HEK293T (cell line): Measurements from ENCODE around the gene POM121L2.
A peak's percentile ranks its signal among the peaks of the same experiment; 100 is the strongest.

Experiments
- CTCF ChIA-PET: fragments of 350-600 bp; formaldehyde crosslinking; extraction: SDS; loops from one replicate; lab custom pipeline; 2021; ENCODE audit warnings: antibody characterized with exemption, inconsistent platforms; lab: Yijun Ruan, JAX
- POLR2A ChIA-PET: fragments of 350-600 bp; formaldehyde crosslinking; extraction: SDS; loops from one replicate; lab custom pipeline; 2020; ENCODE audit warnings: antibody characterized with exemption, inconsistent platforms; lab: Yijun Ruan, JAX
- DNase-seq: peaks from one replicate; pipeline ENCODE4 v3.0.0; 2012; ENCODE audit warnings: mixed read lengths; ENCODE audit errors: extremely low spot score
- ARNT ChIP-seq: fragments of 450-650 bp; IDR thresholded peaks from 2 replicates; pipeline ENCODE4 v1.6.1; 2017; ENCODE audit warnings: mild to moderate bottlenecking
- BHLHE40 ChIP-seq: fragments of 450-650 bp; IDR thresholded peaks from 2 replicates; pipeline ENCODE4 v1.6.1; 2016; ENCODE audit warnings: mild to moderate bottlenecking, moderate library complexity, borderline replicate concordance
- CTBP1 ChIP-seq: fragments of 450-650 bp; IDR thresholded peaks from 2 replicates; pipeline ENCODE4 v1.6.1; 2016; ENCODE audit warnings: borderline replicate concordance
- ELF4 ChIP-seq: fragments of 450-650 bp; IDR thresholded peaks from 2 replicates; pipeline ENCODE4 v1.6.1; 2017; ENCODE audit warnings: antibody characterized with exemption
- FOXA1 ChIP-seq: fragments of 450-650 bp; IDR thresholded peaks from 2 replicates; pipeline ENCODE4 v1.6.1; 2016; ENCODE audit warnings: mild to moderate bottlenecking
- FOXK2 ChIP-seq: fragments of 450-650 bp; IDR thresholded peaks from 2 replicates; pipeline ENCODE4 v1.6.1; 2016; ENCODE audit warnings: mild to moderate bottlenecking
- FOXM1 ChIP-seq: fragments of 450-650 bp; IDR thresholded peaks from 2 replicates; pipeline ENCODE4 v1.6.1; 2017; ENCODE audit warnings: mild to moderate bottlenecking, borderline replicate concordance
- HDGF ChIP-seq: fragments of 450-650 bp; IDR thresholded peaks from 2 replicates; pipeline ENCODE4 v1.6.1; 2017; ENCODE audit warnings: antibody characterized with exemption, borderline replicate concordance
- L3MBTL2 ChIP-seq: fragments of 450-650 bp; conservative IDR thresholded peaks from 2 replicates; pipeline ENCODE4 v1.6.1; 2016; ENCODE audit warnings: mild to moderate bottlenecking
- LEF1 ChIP-seq: fragments of 450-650 bp; IDR thresholded peaks from 2 replicates; pipeline ENCODE4 v1.6.1; 2017; ENCODE audit warnings: mild to moderate bottlenecking, borderline replicate concordance
- NFRKB ChIP-seq: fragments of 450-650 bp; IDR thresholded peaks from 2 replicates; pipeline ENCODE4 v1.6.1; 2016; ENCODE audit warnings: mild to moderate bottlenecking, moderate library complexity
- PKNOX1 ChIP-seq: fragments of 450-650 bp; IDR thresholded peaks from 2 replicates; pipeline ENCODE4 v1.6.1; 2016
- SP1 ChIP-seq: fragments of 450-650 bp; IDR thresholded peaks from 2 replicates; pipeline ENCODE4 v1.6.1; 2017
- SUZ12 ChIP-seq: fragments of 450-650 bp; IDR thresholded peaks from 2 replicates; pipeline ENCODE4 v1.6.1; 2016; ENCODE audit warnings: mild to moderate bottlenecking
- TARDBP ChIP-seq: fragments of 450-650 bp; IDR thresholded peaks from 2 replicates; pipeline ENCODE4 v1.6.1; 2016
- ZNF384 ChIP-seq: fragments of 450-650 bp; IDR thresholded peaks from 2 replicates; pipeline ENCODE4 v1.6.1; 2016

Gene POM121L2

GRCh38 chr6:27314046-27314445 lies 2.0 kb upstream of the POM121L2 start:
- POLR2A ChIA-PET: no interaction called here
- DNase-seq: no peak
- CTCF ChIA-PET: interaction anchor here (0.5 kb wide), 1 partner anchor 20 kb away, joined by 3 read pairs; no protein-coding TSS in a partner anchor
- TF ChIP-seq L3MBTL2 (no peak), BHLHE40 (no peak), TARDBP (no peak), FOXM1 (no peak), SUZ12 (no peak), SP1 (no peak), HDGF (no peak), LEF1 (no peak)

- DNase-seq: no peak
- POLR2A ChIA-PET: interaction anchor here (0.6 to 1.2 kb wide), 4 partner anchors 22 to 166 kb away, joined by 3 to 8 read pairs (median 3); partner anchors contain the start of gene ZNF184
- CTCF ChIA-PET: interaction anchor here (0.6 to 1.5 kb wide), 5 partner anchors 9 to 305 kb away, joined by 3 to 6 read pairs (median 3); no protein-coding TSS in a partner anchor
- TF ChIP-seq CTBP1: no peak
- TF ChIP-seq ARNT: no peak
- no peak for TF ChIP-seq LEF1
- TF ChIP-seq ZNF384: no peak
- TF ChIP-seq L3MBTL2: no peak
- TF ChIP-seq FOXK2: no peak
- no peak for TF ChIP-seq TARDBP
- TF ChIP-seq PKNOX1: no peak
- no peak for TF ChIP-seq SP1
- no peak for TF ChIP-seq SUZ12
- TF ChIP-seq FOXM1: no peak
- TF ChIP-seq NFRKB: no peak
- no peak for TF ChIP-seq ELF4
- TF ChIP-seq BHLHE40: no peak
- no peak for TF ChIP-seq FOXA1
- no peak for TF ChIP-seq HDGF
Observed at GRCh38 chr6:27312950-27313271, 838 bp upstream of the POM121L2 start.

- TF ChIP-seq ELF4 (no peak), SUZ12 (no peak), ARNT (no peak), L3MBTL2 (no peak), ZNF384 (no peak), FOXK2 (no peak)
- no peak for DNase-seq
- ChIA-PET POLR2A (interaction anchor here (0.8 to 1.3 kb wide), 3 partner anchors 160 to 168 kb away, joined by 4 to 8 read pairs (median 4); partner anchors contain the start of gene ZNF184), CTCF (interaction anchor here (0.8 kb wide), 1 partner anchor 187 kb away, joined by 3 read pairs; no protein-coding TSS in a partner anchor)
Observed at GRCh38 chr6:27311806-27312145, 297 bp downstream of the POM121L2 start.

GRCh38 chr6:27303613-27304272 lies 8.3 kb downstream of the POM121L2 start:
- POLR2A ChIA-PET: interaction anchor here (0.5 kb wide), 1 partner anchor 11 kb away, joined by 3 read pairs; no protein-coding TSS in a partner anchor
- TF ChIP-seq FOXA1: no peak
- TF ChIP-seq TARDBP: no peak
- no peak for TF ChIP-seq LEF1
- no peak for TF ChIP-seq NFRKB
- CTCF ChIA-PET: interaction anchor here (1.4 kb wide), 1 partner anchor 9 kb away, joined by 6 read pairs; no protein-coding TSS in a partner anchor
- DNase-seq: no peak

DNA sequence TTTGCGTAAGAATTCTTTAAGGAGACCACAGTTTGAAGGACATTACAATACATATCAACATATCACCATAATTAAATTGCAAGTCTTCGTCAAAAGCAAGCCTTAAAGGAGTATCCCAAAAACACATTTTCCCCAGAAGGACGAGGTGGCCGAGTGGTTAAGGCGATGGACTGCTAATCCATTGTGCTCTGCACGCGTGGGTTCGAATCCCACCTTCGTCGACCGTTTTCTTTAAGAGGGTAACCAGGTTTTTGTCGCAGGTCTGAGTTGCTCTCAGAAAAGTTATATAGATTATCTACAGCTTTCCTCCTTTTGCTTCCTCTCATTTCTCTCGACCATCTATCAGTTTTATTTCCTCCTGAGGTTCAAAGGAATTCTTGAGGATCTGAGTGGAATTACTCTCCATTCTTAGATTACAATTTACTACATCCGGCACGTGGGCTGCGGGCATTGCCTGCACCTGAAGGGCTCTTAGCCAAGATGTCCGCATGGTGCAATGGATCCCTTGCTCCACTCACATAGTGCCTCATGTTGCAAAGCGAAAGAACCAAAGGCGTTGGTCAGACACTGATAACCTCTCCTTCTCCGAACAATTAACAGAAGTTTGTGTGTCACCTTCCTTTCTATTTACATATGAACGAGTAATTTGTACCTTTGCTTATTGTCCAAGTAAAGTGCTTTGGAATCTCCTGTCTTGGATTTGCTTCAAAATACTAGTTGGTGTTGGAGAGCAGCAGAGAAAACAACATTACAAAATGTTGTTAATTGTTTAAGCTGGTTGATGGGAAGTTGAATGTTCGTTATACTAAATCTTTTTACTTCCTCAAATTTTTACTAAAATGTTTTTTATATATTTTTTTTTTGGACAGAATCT lies 14.0 kb downstream of the POM121L2 start:
- POLR2A ChIA-PET: interaction anchor here (0.7 to 1.0 kb wide), 2 partner anchors 12 to 110 kb away, joined by 3 read pairs; no protein-coding TSS in a partner anchor
- TF ChIP-seq ELF4: no peak
- TF ChIP-seq L3MBTL2: peak; percentile 86
- TF ChIP-seq TARDBP: peak; percentile 23; the same call in 1 of the 2 replicates
- no peak for TF ChIP-seq LEF1
- no peak for TF ChIP-seq FOXM1
- DNase-seq: peak; percentile 36
- CTCF ChIA-PET: interaction anchor here (0.6 to 0.8 kb wide), 3 partner anchors 46 to 728 kb away, joined by 3 to 7 read pairs (median 3); no protein-coding TSS in a partner anchor

DNA sequence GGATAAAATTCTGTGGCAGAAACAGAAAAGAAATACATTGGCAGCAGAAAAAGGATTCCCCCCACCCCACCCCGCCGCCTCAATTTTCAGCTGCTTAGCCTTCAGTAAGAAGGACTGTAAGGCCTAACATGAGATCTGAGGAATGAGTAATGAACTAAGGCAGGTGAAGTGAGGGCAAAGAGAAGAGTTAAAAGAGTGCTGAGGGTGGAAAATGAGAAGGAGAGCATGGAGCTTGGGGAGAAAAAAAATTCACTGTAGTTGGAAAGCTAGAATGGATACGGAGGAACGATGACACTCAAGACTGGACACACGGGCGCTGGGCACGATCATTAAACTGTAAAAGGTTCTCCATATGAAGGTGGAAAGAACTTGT lies 14.6 kb downstream of the POM121L2 start:
- POLR2A ChIA-PET: interaction anchor here (0.7 to 1.0 kb wide), 2 partner anchors 12 to 109 kb away, joined by 3 read pairs; no protein-coding TSS in a partner anchor

GRCh38 chr6:27296106-27296783 lies 15.8 kb downstream of the POM121L2 start:
- TF ChIP-seq LEF1 (no peak), PKNOX1 (0 out of 2 replicates have a peak, but pooled peaks have one; percentile 19), NFRKB (no peak), ELF4 (no peak), FOXK2 (no peak)
- POLR2A ChIA-PET: interaction anchor here (0.8 to 1.7 kb wide), 14 partner anchors 9 to 514 kb away, joined by 3 to 7 read pairs (median 4); partner anchors contain the start of gene ZNF184
- CTCF ChIA-PET: interaction anchor here (0.9 to 1.0 kb wide), 2 partner anchors 45 to 252 kb away, joined by 3 to 7 read pairs; no protein-coding TSS in a partner anchor
- peak; percentile 55 for DNase-seq

More for the DNA sequence above, 14.6 kb downstream of the POM121L2 start:
- CTCF ChIA-PET: interaction anchor here (0.6 to 0.7 kb wide), 2 partner anchors 498 to 597 kb away, joined by 3 to 7 read pairs; no protein-coding TSS in a partner anchor
- TF ChIP-seq BHLHE40 (no peak), ZNF384 (no peak), FOXM1 (no peak), SUZ12 (no peak), HDGF (no peak)
- no peak for DNase-seq
